OCI-LY3 (cell line): Measurements from ENCODE around the gene PFN4.
"Not testable (repeated sequence)": the region's sequence is repeated elsewhere in the genome, so short reads cannot be mapped to it uniquely, and the experiment has no call there.

Experiments
- H2AFZ ChIP-seq: fragments of 200-600, 300-600 bp; shearing (Covaris generic); 2 replicates; pipeline ENCODE4 v1.6.0; 2014; ENCODE audit warnings: antibody characterized with exemption, low read depth, low read length
- H3K27ac ChIP-seq: fragments of 200-600, 300-600 bp; sonication (generic); 2 replicates; pipeline ENCODE4 v1.5.1; 2014; ENCODE audit warnings: mild to moderate bottlenecking, low read length, moderate library complexity, mixed read lengths
- H3K27me3 ChIP-seq: fragments of 200-600, 300-600 bp; sonication (generic); 2 replicates; pipeline ENCODE4 v1.6.1; 2014; ENCODE audit warnings: low read depth, low read length, mixed read lengths
- H3K36me3 ChIP-seq: fragments of 200-600, 300-600 bp; sonication (generic); replicated peaks from 2 replicates; pipeline ENCODE3; 2014; ENCODE audit warnings: low read depth, low read length, mixed read lengths
- H3K4me1 ChIP-seq: fragments of 300-600, 200-600 bp; sonication (generic); 2 replicates; pipeline ENCODE4 v1.6.1; 2014; ENCODE audit warnings: low read length, mixed read lengths
- H3K4me2 ChIP-seq: fragments of 200-600, 300-600 bp; sonication (generic); 2 replicates; pipeline ENCODE4 v1.6.1; 2014; ENCODE audit warnings: low read length, mixed read lengths
- H3K4me3 ChIP-seq: fragments of 300-600, 200-600 bp; sonication (generic); 2 replicates; pipeline ENCODE4 v1.5.1; 2014; ENCODE audit warnings: antibody characterized with exemption, mild to moderate bottlenecking, low read length, moderate library complexity
- H3K79me2 ChIP-seq: fragments of 300-600, 200-600 bp; shearing (Covaris generic); 2 replicates; pipeline ENCODE4 v1.6.1; 2014; ENCODE audit warnings: mild to moderate bottlenecking, low read length, mixed read lengths
- H3K9ac ChIP-seq: fragments of 300-600, 200-600 bp; shearing (Covaris generic); 2 replicates; pipeline ENCODE4 v1.6.0; 2014; ENCODE audit warnings: mild to moderate bottlenecking, low read length, moderate library complexity
- H3K9me3 ChIP-seq: fragments of 200-600, 300-600 bp; shearing (Covaris generic); 2 replicates; pipeline ENCODE4 v1.6.1; 2014; ENCODE audit warnings: low read length, mixed read lengths; ENCODE audit not compliant: insufficient read depth
- H4K20me1 ChIP-seq: fragments of 200-600, 300-600 bp; sonication (generic); 2 replicates; pipeline ENCODE4 v1.6.1; 2016; ENCODE audit warnings: low read length, mixed read lengths; ENCODE audit not compliant: insufficient read depth
- CTCF ChIP-seq: fragments of 200-600, 300-600 bp; sonication (generic); IDR thresholded peaks from 2 replicates; pipeline ENCODE4 v1.5.1; 2014; ENCODE audit warnings: antibody characterized with exemption, low read length, low read depth
- EZH2phosphoT487 ChIP-seq: fragments of 200-600 bp; shearing (Covaris generic); IDR thresholded peaks from 2 replicates; pipeline ENCODE4 v1.6.1; 2018; ENCODE audit warnings: antibody characterized with exemption, mixed run types, low read depth

PFN4 gene

GRCh38 chr2:24102677-24103076 lies 20.5 kb downstream of the PFN4 start:
- Histone ChIP-seq H3K27ac (no peak overlapping the region), H3K79me2 (no peaks in the 10 kb centered on the region), H3K36me3 (no peaks in the 10 kb centered on the region), H3K4me1 (no peaks in the 10 kb centered on the region), H3K4me2 (no peak overlapping the region), H3K9ac (no peak overlapping the region), H4K20me1 (no peaks in the 10 kb centered on the region), H3K9me3 (no peaks in the 10 kb centered on the region), H3K4me3 (no peak overlapping the region), H2AFZ (no peak overlapping the region), H3K27me3 (no peaks in the 10 kb centered on the region)
- TF ChIP-seq EZH2phosphoT487, result no peak
- TF ChIP-seq CTCF, result no peak

- H3K36me3 ChIP-seq, result no peaks in the 10 kb centered on the region
- H3K9me3 ChIP-seq, result no peaks in the 10 kb centered on the region
- no peaks in the 10 kb centered on the region for H3K79me2 ChIP-seq
- H3K4me2 ChIP-seq, result no peak overlapping the region
- no peaks in the 10 kb centered on the region for H4K20me1 ChIP-seq
- H3K27me3 ChIP-seq, result no peaks in the 10 kb centered on the region
- TF ChIP-seq EZH2phosphoT487, result no peak
- TF ChIP-seq CTCF, result no peak
- H3K4me1 ChIP-seq, result no peaks in the 10 kb centered on the region
- no peak overlapping the region for H2AFZ ChIP-seq
- no peak overlapping the region for H3K9ac ChIP-seq
- no peak overlapping the region for H3K27ac ChIP-seq
- no peak overlapping the region for H3K4me3 ChIP-seq
Observed at GRCh38 chr2:24101992-24102391, 21.1 kb downstream of the PFN4 start.

- H2AFZ ChIP-seq, H3K27me3 ChIP-seq, H3K4me1 ChIP-seq, H3K27ac ChIP-seq, H4K20me1 ChIP-seq, H3K79me2 ChIP-seq, H3K9me3 ChIP-seq, H3K4me2 ChIP-seq, H3K4me3 ChIP-seq, H3K9ac ChIP-seq, H3K36me3 ChIP-seq: not testable (repeated sequence)
Observed at GRCh38 chr2:24100732-24101131, 22.4 kb downstream of the PFN4 start.

GRCh38 chr2:24095171-24095677 lies 27.9 kb downstream of the PFN4 start:
- not testable (repeated sequence) for H3K4me1 ChIP-seq, H3K4me2 ChIP-seq, H3K79me2 ChIP-seq, H4K20me1 ChIP-seq, H3K9me3 ChIP-seq, H3K36me3 ChIP-seq, H2AFZ ChIP-seq, H3K9ac ChIP-seq, H3K27me3 ChIP-seq, H3K27ac ChIP-seq, H3K4me3 ChIP-seq

GRCh38 chr2:24093270-24093669 lies 29.9 kb downstream of the PFN4 start:
- not testable (repeated sequence) for H3K27me3 ChIP-seq, H3K9ac ChIP-seq, H3K36me3 ChIP-seq, H3K9me3 ChIP-seq, H3K4me1 ChIP-seq, H4K20me1 ChIP-seq, H3K27ac ChIP-seq, H3K4me2 ChIP-seq, H2AFZ ChIP-seq, H3K79me2 ChIP-seq, H3K4me3 ChIP-seq
